GM20000 (cell line): Measurements from ENCODE around the gene OR52B6.

Experiments
- DNase-seq: peaks from one replicate; pipeline ENCODE4 v3.0.0; 2012; ENCODE audit warnings: low spot score
- TF ChIP-seq, protein P1 (sequence below): IDR thresholded peaks from 2 replicates; pipeline ENCODE4 v1.5.1; 2012; ENCODE audit warnings: mild to moderate bottlenecking, control low read depth; ENCODE audit errors: extremely low read depth, missing control alignments

The OR52B6 gene

DNA sequence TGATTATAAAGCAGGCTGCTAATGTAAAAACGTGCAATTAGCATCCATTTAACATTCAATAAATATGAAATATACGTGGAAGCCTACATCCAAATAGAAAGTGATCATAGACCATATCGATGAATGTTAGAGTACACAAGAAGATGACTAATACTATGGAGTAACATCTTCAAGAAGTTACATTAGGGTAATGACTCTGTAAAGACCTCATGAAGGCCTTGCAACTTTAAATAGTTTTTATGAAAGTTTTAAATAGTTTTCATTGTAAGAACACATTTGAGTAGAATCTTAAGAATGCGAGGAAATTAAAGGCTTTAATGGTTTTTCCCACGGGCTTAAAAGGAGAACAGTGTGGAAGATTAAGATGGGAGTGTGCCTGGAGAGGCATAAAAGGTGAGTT is 45.5 kb downstream of the OR52B6 start:
- TF ChIP-seq, protein P1, sequence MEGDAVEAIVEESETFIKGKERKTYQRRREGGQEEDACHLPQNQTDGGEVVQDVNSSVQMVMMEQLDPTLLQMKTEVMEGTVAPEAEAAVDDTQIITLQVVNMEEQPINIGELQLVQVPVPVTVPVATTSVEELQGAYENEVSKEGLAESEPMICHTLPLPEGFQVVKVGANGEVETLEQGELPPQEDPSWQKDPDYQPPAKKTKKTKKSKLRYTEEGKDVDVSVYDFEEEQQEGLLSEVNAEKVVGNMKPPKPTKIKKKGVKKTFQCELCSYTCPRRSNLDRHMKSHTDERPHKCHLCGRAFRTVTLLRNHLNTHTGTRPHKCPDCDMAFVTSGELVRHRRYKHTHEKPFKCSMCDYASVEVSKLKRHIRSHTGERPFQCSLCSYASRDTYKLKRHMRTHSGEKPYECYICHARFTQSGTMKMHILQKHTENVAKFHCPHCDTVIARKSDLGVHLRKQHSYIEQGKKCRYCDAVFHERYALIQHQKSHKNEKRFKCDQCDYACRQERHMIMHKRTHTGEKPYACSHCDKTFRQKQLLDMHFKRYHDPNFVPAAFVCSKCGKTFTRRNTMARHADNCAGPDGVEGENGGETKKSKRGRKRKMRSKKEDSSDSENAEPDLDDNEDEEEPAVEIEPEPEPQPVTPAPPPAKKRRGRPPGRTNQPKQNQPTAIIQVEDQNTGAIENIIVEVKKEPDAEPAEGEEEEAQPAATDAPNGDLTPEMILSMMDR: no peak
- no peak for DNase-seq

DNA sequence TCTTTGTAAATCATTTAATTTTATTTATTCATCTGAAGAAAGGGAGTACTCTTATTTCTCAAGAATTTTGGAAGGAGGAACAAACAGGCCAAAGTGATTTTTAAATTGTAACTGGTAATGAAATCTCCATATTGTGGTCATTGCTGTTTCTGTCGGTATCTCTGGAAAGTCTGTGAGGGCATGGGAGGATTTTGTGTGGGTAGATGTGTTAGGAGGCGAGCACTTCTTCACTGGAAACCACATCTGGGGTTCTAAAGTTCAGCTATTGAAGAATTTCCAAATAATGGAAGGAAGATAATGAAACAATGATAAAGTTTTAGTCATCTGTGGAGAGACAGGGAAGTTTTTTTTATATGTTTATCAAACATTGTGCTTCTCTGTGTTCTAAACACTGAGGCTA is 50.7 kb downstream of the OR52B6 start:
- no peak for DNase-seq
- TF ChIP-seq, protein P1: no peak
